HK-2 (cell line): ENCODE results near the gene THSD7A.

ENCODE experiments used
- DNase-seq: peaks from one replicate; pipeline ENCODE4 v3.0.0-alpha.2; 2018; ENCODE audit not compliant: unreplicated experiment

THSD7A gene

GRCh38 chr7:11702938-11703337, 129.1 kb downstream of the THSD7A start:
- no peak for DNase-seq

- no peak for DNase-seq
Observed at GRCh38 chr7:11701829-11702560, 130.0 kb downstream of the THSD7A start.

GRCh38 chr7:11699666-11700065, 132.3 kb downstream of the THSD7A start:
- DNase-seq: no peak

GRCh38 chr7:11698384-11698871, 133.6 kb downstream of the THSD7A start:
- DNase-seq: no peak

GRCh38 chr7:11690395-11690794, 141.6 kb downstream of the THSD7A start:
- no peak for DNase-seq

- no peak for DNase-seq
Observed at GRCh38 chr7:11689096-11689495, 142.9 kb downstream of the THSD7A start.

- no peak for DNase-seq
Observed at GRCh38 chr7:11681461-11681860, 150.5 kb downstream of the THSD7A start.

- DNase-seq: no peak
Observed at GRCh38 chr7:11675163-11675562, 156.8 kb downstream of the THSD7A start.

- no peak for DNase-seq
Observed at GRCh38 chr7:11668727-11669126, 163.3 kb downstream of the THSD7A start.

- no peak for DNase-seq
Observed at GRCh38 chr7:11667810-11668185, 164.2 kb downstream of the THSD7A start.

- DNase-seq: no peak
Observed at GRCh38 chr7:11667071-11667809, 164.8 kb downstream of the THSD7A start.

- DNase-seq: no peak
Observed at GRCh38 chr7:11665357-11665756, 166.6 kb downstream of the THSD7A start.

- DNase-seq: no peak
Observed at GRCh38 chr7:11655642-11656041, 176.4 kb downstream of the THSD7A start.

- no peak for DNase-seq
Observed at GRCh38 chr7:11655163-11655562, 176.8 kb downstream of the THSD7A start.

GRCh38 chr7:11650500-11650899, 181.5 kb downstream of the THSD7A start:
- no peak for DNase-seq

GRCh38 chr7:11650030-11650429, 182.0 kb downstream of the THSD7A start:
- DNase-seq: no peak

- no peak for DNase-seq
Observed at GRCh38 chr7:11648980-11649379, 183.0 kb downstream of the THSD7A start.

- no peak for DNase-seq
Observed at GRCh38 chr7:11648101-11648500, 183.9 kb downstream of the THSD7A start.

GRCh38 chr7:11642841-11643240, 189.2 kb downstream of the THSD7A start:
- DNase-seq: no peak

GRCh38 chr7:11642276-11642675, 189.7 kb downstream of the THSD7A start:
- DNase-seq: no peak

- DNase-seq: no peak
Observed at GRCh38 chr7:11638011-11638774, 193.8 kb downstream of the THSD7A start.

- no peak for DNase-seq
Observed at GRCh38 chr7:11636274-11636673, 195.7 kb downstream of the THSD7A start.
